ENCODE measurements around the gene ITGB5. TPM values are rescaled to one million over a fixed set of nuclear protein-coding genes. Genes with fewer than 3 reads are reported as not detected.
"Not testable (repeated sequence)": the region's sequence is repeated elsewhere in the genome, so short reads cannot be mapped to it uniquely, and the experiment has no call there.

Gene ITGB5
- total RNA-seq, 6 experiments from 2014 or later: 61.3 to 125 (median 98.4) TPM

DNA sequence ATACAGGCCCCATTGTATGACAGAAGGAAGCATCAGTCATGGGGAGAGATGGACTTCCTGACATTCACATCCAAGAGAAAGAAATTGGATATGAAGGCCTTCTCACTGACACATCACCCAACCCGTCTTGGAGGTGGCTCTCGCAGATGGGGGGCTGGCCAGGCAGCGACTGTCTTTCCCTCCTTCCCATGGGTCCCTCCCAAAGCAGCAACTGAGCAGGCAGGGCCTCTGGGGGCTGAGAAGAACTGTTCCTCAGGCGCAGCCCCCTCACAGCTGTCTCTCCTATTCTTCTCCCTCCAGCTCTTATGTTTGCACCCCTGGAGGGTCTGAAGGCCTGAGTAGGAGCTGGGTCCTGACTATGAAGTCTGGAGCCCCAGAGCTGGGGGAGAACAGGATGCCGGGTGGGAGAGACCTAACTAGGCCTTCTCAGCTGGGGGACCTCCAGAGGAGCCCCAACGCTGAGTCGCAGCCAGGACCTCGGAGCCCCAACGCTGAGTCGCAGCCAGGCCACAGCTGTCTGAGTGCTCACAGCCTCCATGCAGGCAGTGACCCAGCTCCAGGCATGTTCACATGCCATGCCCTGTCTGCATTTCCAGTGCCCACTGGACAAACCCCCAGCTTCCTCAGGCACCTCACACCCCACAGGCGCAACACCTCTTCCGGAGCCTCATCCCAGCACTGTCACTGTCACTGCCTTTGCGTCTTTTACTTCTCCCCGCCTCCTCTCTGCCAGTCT lies 127.3 kb downstream of the ITGB5 start:
- DNase-seq: no peak
- intact Hi-C loops (cut with DNase I): loop anchor here (5.0 to 10.0 kb wide), 2 partner anchors 132 to 135 kb away; no protein-coding TSS in a partner anchor
- peaks cover 0 to 21% (median 12%) of the 10 kb centered on the region in 4 donors for H3K36me3 ChIP-seq
- no peak for ATAC-seq
- no peak overlapping the region for H3K27ac ChIP-seq
- 87% methylated on average over 5 of the region's 14 CpGs for WGBS (ENCODE audit: insufficient coverage, low coverage, low lambda C conversion rate, missing lambda C conversion rate)
- H3K4me1 ChIP-seq: peaks cover 0 to 19% (median 7%) of the 10 kb centered on the region in 4 donors
- H3K27me3 ChIP-seq: no peaks in the 10 kb centered on the region
- H3K4me3 ChIP-seq: no peak overlapping the region
- no peak for TF ChIP-seq POLR2A (IDR thresholded peaks at IDR 0.05)
- TF ChIP-seq, protein P1, sequence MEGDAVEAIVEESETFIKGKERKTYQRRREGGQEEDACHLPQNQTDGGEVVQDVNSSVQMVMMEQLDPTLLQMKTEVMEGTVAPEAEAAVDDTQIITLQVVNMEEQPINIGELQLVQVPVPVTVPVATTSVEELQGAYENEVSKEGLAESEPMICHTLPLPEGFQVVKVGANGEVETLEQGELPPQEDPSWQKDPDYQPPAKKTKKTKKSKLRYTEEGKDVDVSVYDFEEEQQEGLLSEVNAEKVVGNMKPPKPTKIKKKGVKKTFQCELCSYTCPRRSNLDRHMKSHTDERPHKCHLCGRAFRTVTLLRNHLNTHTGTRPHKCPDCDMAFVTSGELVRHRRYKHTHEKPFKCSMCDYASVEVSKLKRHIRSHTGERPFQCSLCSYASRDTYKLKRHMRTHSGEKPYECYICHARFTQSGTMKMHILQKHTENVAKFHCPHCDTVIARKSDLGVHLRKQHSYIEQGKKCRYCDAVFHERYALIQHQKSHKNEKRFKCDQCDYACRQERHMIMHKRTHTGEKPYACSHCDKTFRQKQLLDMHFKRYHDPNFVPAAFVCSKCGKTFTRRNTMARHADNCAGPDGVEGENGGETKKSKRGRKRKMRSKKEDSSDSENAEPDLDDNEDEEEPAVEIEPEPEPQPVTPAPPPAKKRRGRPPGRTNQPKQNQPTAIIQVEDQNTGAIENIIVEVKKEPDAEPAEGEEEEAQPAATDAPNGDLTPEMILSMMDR (IDR thresholded peaks at IDR 0.05): no peak
- no peaks in the 10 kb centered on the region for H3K9me3 ChIP-seq

DNA sequence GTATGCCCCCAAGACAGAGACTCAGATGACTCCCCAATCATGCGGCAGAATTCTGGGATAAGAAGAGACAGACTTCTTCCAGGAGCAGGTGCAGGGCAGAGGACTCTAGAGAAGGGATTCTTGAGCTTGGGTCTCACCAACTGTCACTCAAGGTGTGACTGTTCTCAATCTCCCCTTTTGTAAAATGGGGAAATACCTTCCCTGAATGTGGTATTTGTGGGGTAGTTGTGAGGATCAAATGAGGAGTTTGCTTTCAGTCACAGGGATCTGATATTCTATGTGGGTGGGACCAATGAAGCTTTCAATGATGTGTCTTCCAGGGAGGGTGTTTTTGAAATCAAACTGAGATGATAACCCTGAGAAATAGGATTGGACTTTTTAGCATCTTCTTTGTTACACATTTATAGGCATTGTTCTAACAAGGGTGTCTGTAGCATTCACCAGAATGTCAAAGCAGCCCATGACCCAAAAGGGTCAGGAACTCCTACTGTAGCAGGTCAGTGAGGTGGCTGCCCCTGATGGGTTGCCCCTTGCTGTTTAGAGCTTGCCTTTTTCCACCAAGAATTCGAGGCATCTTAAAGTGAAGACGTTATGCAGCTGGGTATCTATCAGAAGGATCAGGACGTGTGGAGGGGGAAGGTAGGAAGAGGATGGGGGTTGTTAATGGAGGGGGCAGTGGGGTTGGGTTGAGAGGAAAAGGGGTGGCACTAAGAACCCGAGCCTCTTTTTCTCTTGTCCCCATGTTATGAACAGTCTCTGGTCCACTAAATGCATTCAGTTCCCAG lies 128.1 kb downstream of the ITGB5 start:
- Histone ChIP-seq H3K27ac (no peak overlapping the region), H3K36me3 (peaks cover 0 to 16% (median 6%) of the 10 kb centered on the region in 4 donors), H3K4me1 (peaks cover 0 to 19% (median 7%) of the 10 kb centered on the region in 4 donors), H3K4me3 (no peak overlapping the region), H3K9me3 (no peaks in the 10 kb centered on the region), H3K27me3 (no peaks in the 10 kb centered on the region)
- no peak for ATAC-seq
- TF ChIP-seq, protein P1 (IDR thresholded peaks at IDR 0.05): no peak
- TF ChIP-seq POLR2A (IDR thresholded peaks at IDR 0.05): no peak
- WGBS (ENCODE audit: insufficient coverage, low coverage, low lambda C conversion rate, missing lambda C conversion rate): 54% methylated on average over 4 of the region's 5 CpGs
- intact Hi-C loops (cut with DNase I): no loop called here
- no peak for DNase-seq

DNA sequence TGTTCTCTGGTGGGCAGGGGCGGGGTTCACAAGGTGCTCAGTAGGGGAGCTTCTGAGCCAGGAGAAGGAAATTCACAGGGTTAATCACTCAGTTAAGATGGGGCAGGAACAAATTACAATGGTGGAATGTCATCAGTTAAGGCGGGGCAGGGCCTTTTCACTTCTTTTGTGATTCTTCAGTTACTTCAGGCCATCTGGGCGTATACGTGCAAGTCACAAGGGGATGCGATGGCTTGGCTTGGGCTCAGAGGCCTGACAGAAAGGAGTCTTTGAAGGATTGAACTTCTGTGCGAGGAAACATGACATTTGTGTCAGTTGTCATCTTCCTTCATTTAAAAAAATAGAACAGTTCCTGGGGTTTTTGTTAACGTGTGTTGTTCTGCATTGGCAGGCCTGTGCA lies 129.2 kb downstream of the ITGB5 start:
- 71% methylated on average over 1 of the region's 7 CpGs for WGBS (ENCODE audit: insufficient coverage, low coverage, low lambda C conversion rate, missing lambda C conversion rate)
- H3K27me3 ChIP-seq; DNase-seq; H3K27ac ChIP-seq; intact Hi-C loops (cut with DNase I); H3K9me3 ChIP-seq; H3K36me3 ChIP-seq; ATAC-seq; H3K4me3 ChIP-seq: not testable (repeated sequence)
- H3K4me1 ChIP-seq: peaks cover 0 to 19% (median 7%) of the 10 kb centered on the region in 4 donors

DNA sequence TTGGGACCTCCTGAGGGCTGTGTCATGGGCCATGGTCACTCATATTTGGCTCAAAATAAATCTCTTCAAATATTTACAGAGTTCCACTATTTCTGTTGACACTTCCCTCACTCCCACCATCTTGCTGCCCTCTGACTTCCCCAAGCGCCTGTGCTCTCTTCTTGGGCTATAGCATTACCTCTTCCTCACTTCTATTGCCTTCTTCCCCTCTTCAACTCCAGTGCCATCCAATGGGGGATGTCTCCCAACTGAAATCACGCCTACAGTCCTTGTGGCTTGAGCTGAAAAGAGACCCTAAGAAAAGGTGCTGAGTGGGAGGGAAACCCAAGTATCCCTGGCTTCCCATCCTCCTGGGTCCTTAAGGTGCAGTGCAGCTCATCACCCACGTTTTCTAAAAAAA lies 135.1 kb downstream of the ITGB5 start:
- intact Hi-C loops (cut with DNase I): no loop called here
- H3K27me3 ChIP-seq: no peaks in the 10 kb centered on the region
- no peaks in the 10 kb centered on the region for H3K4me1 ChIP-seq
- H3K9me3 ChIP-seq: no peaks in the 10 kb centered on the region
- TF ChIP-seq POLR2A (IDR thresholded peaks at IDR 0.05): no peak
- TF ChIP-seq, protein P1 (IDR thresholded peaks at IDR 0.05): no peak
- DNase-seq (no peak), ATAC-seq (no peak)
- WGBS (ENCODE audit: insufficient coverage, low coverage, low lambda C conversion rate, missing lambda C conversion rate): 77% methylated on average over 3 of the region's 3 CpGs
- no peak overlapping the region for H3K27ac ChIP-seq
- peaks cover 0 to 7% (median 2%) of the 10 kb centered on the region in 4 donors for H3K36me3 ChIP-seq
- H3K4me3 ChIP-seq: no peak overlapping the region

DNA sequence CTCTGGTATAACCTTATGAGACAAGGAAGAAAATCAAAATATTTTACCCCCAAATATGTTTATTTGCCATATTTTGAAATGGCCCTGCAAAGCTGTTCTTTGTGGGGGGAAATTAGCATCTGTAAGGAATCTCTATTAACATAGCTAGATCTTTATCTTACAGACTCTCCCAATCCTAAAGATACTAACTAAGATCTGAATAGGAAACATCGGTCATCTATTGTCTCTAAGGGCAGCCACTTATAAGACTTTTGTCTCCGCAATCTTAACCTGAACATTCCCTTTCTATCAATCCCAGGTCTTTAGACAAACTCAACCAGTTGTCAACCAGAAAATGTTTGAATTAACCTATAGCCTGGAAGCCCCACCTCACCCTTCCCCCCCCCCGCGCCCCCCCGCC lies 135.7 kb downstream of the ITGB5 start:
- no peaks in the 10 kb centered on the region for H3K4me1 ChIP-seq
- ATAC-seq (no peak), DNase-seq (no peak)
- no peak for TF ChIP-seq POLR2A (IDR thresholded peaks at IDR 0.05)
- TF ChIP-seq, protein P1 (IDR thresholded peaks at IDR 0.05): no peak
- H3K27ac ChIP-seq: no peak overlapping the region
- 63% methylated on average over 5 of the region's 5 CpGs for WGBS (ENCODE audit: insufficient coverage, low coverage, low lambda C conversion rate, missing lambda C conversion rate)
- H3K27me3 ChIP-seq: no peaks in the 10 kb centered on the region
- H3K9me3 ChIP-seq: no peaks in the 10 kb centered on the region
- intact Hi-C loops (cut with DNase I): no loop called here
- no peak overlapping the region for H3K4me3 ChIP-seq
- H3K36me3 ChIP-seq: peaks cover 0 to 10% (median 2%) of the 10 kb centered on the region in 4 donors

DNA sequence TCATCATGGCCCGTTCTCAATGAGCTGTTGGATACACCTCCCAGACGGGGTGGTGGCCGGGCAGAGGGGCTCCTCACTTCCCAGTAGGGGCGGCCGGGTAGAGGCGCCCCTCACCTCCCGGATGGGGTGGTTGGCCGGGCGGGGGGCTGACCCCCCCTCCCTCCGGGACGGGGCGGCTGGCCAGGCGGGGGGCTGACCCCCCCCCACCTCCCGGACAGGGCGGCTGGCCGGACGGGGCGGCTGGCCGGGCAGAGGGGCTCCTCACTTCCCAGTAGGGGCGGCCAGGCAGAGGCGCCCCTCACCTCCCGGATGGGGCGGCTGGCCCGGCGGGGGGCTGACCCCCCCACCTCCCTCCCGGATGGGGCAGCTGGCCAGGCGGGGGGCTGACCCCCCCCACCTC lies 137.3 kb downstream of the ITGB5 start:
- DNase-seq, H3K27ac ChIP-seq: not testable (repeated sequence)

More for the DNA sequence above, 137.3 kb downstream of the ITGB5 start:
- H3K27me3 ChIP-seq; H3K4me3 ChIP-seq; intact Hi-C loops (cut with DNase I); H3K4me1 ChIP-seq; H3K9me3 ChIP-seq; ATAC-seq: not testable (repeated sequence)
- WGBS (ENCODE audit: insufficient coverage, low coverage, low lambda C conversion rate, missing lambda C conversion rate): 85% methylated on average over 3 of the region's 27 CpGs
- H3K36me3 ChIP-seq: peaks cover 0 to 19% (median 5%) of the 10 kb centered on the region in 4 donors

All from right lobe of liver (tissue), 6 donors.